T-helper 1 cell treated with Interleukin-12 subunit alpha and Interleukin-12 subunit beta and Interleukin-4 antibody, amounts not matched to agents 30 ng/mL and 1 ng/mL, for 36 hours (primary cell): ENCODE measurements around the gene MAPK1. TPM values are rescaled to one million over a fixed set of nuclear protein-coding genes. Genes with fewer than 3 reads are reported as not detected.
"Not testable (repeated sequence)": the region's sequence is repeated elsewhere in the genome, so short reads cannot be mapped to it uniquely, and the experiment has no call there.

Experiments used
- intact Hi-C: fragments of 100-400 bp; cut with micrococcal nuclease; formaldehyde crosslinking; loops from one replicate; pipeline ENCODE4 v1.15.1; 2024
- total RNA-seq: library from RNA; stranded (reverse); gene quantifications from 2 replicates; pipeline ENCODE4 v1.2.3, GENCODE V29; 2022

MAPK1 gene
- total RNA-seq, 1 donor from 2014 or later: 120 TPM

GRCh38 chr22:21849489-21849888 is 18.0 kb downstream of the MAPK1 start:
- intact Hi-C loops: no loop called here

- intact Hi-C loops: not testable (repeated sequence)
Measured at GRCh38 chr22:21848057-21848456, 19.4 kb downstream of the MAPK1 start.

- intact Hi-C loops: no loop called here
Measured at GRCh38 chr22:21845558-21846453, 21.6 kb downstream of the MAPK1 start.

GRCh38 chr22:21842946-21843345 is 24.5 kb downstream of the MAPK1 start:
- intact Hi-C loops: no loop called here

- intact Hi-C loops: no loop called here
Measured at GRCh38 chr22:21841422-21841821, 26.0 kb downstream of the MAPK1 start.

GRCh38 chr22:21840236-21840823 is 27.1 kb downstream of the MAPK1 start:
- intact Hi-C loops: no loop called here

- intact Hi-C loops: no loop called here
Measured at GRCh38 chr22:21839765-21840140, 27.7 kb downstream of the MAPK1 start.

- intact Hi-C loops: not testable (repeated sequence)
Measured at GRCh38 chr22:21839104-21839764, 28.2 kb downstream of the MAPK1 start.

GRCh38 chr22:21837248-21837979 is 30.0 kb downstream of the MAPK1 start:
- intact Hi-C loops: no loop called here

- intact Hi-C loops: not testable (repeated sequence)
Measured at GRCh38 chr22:21836486-21836885, 31.0 kb downstream of the MAPK1 start.

- intact Hi-C loops: no loop called here
Measured at GRCh38 chr22:21835378-21835777, 32.1 kb downstream of the MAPK1 start.

- intact Hi-C loops: no loop called here
Measured at GRCh38 chr22:21834869-21835268, 32.6 kb downstream of the MAPK1 start.

GRCh38 chr22:21832291-21833290 is 34.9 kb downstream of the MAPK1 start:
- intact Hi-C loops: no loop called here

- intact Hi-C loops: no loop called here
Measured at GRCh38 chr22:21829523-21829922, 37.9 kb downstream of the MAPK1 start.

GRCh38 chr22:21828268-21828638 is 39.2 kb downstream of the MAPK1 start:
- intact Hi-C loops: no loop called here

- intact Hi-C loops: no loop called here
Measured at GRCh38 chr22:21827628-21828267, 39.7 kb downstream of the MAPK1 start.

- intact Hi-C loops: no loop called here
Measured at GRCh38 chr22:21826204-21826603, 41.2 kb downstream of the MAPK1 start.

- intact Hi-C loops: not testable (repeated sequence)
Measured at GRCh38 chr22:21824962-21825361, 42.5 kb downstream of the MAPK1 start.

- intact Hi-C loops: no loop called here
Measured at GRCh38 chr22:21824445-21824912, 43.0 kb downstream of the MAPK1 start.
